ENCODE data around the gene ZBTB7C. TPM values are rescaled to one million over a fixed set of nuclear protein-coding genes. Genes with fewer than 3 reads are reported as not detected.

The ZBTB7C gene
- total and polyA plus RNA-seq, 2 donors = 4.6 to 8.6 TPM

DNA sequence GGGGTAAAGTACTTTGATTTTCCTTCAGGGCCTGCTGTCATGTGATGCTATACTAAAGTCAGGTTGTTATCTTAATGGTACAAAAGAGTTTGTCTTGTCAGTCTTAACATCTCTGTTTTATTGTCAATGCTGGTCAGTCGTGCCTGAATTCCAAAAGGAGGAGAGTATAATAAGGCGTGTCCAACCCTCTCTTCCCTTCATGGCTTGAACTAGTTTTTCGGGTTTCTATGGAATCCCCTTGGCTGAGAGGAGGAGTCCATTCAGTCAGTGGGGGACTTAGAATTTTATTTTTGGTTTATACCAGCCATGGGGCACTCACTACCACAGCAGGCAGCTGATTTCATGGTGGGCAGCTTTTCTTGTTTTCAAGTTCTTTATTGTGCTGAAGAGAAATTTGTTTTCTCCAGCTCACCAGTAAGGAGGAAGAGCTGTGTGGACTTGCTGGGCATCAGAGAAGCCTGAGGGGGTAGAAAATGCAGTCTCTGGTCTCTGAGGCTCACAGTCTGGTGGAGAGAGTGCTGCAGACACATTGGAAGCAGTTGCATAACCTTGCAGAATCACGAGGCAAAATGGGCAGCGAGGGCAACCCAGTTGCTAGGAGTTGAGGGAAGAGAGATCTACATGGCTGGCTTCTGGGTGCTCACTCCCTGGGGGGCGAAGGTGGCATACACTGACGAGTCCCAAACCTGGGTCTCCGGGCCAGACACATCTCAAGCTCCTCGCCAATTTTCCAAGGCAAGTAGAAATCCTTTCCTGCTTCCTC, 193.1 kb downstream of the ZBTB7C start:
- 91% methylated on average over 9 of the region's 9 CpGs for WGBS
- H3K4me1 ChIP-seq (ENCODE audit: insufficient read depth) = no peaks in the 10 kb centered on the region
- no peak overlapping the region for H3K27ac ChIP-seq (ENCODE audit: low read depth)
- no peak for DNase-seq (ENCODE audit: extremely low spot score)
- H3K4me3 ChIP-seq (ENCODE audit: low read depth, low read length) = no peak overlapping the region
- H3K36me3 ChIP-seq (ENCODE audit: insufficient read depth) = no peaks in the 10 kb centered on the region

DNA sequence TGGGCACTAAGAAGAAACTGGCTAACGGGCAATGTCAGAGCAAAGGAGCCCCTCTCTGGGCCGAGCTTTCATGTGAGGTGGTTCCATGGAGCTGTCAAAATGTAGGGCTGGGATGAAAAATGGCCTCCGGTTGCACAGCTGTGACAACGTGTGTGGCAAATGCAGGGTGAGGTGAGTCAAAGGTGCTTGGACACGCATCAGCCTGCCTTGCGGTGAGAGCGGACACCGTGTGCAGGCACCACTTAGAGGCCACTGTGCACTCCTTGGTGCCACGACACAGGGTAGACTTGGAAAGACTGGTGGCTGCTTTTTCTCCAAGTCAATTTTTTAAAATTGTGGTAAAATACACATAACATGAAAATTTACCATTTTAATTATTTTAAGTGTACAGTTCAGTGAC, 195.4 kb downstream of the ZBTB7C start:
- 87% methylated on average over 9 of the region's 9 CpGs for WGBS
- Histone ChIP-seq H3K4me3 (ENCODE audit: low read depth, low read length) (no peak overlapping the region), H3K36me3 (ENCODE audit: insufficient read depth) (no peaks in the 10 kb centered on the region), H3K4me1 (ENCODE audit: insufficient read depth) (no peaks in the 10 kb centered on the region), H3K27ac (ENCODE audit: low read depth) (no peak overlapping the region)
- DNase-seq (ENCODE audit: extremely low spot score) = no peak

GRCh38 chr18:48208432-48209140, 200.6 kb downstream of the ZBTB7C start:
- no peaks in the 10 kb centered on the region for H3K4me1 ChIP-seq (ENCODE audit: insufficient read depth)
- H3K36me3 ChIP-seq (ENCODE audit: insufficient read depth) = no peaks in the 10 kb centered on the region
- H3K4me3 ChIP-seq (ENCODE audit: low read depth, low read length) = no peak overlapping the region
- no peak for DNase-seq (ENCODE audit: extremely low spot score)
- H3K27ac ChIP-seq (ENCODE audit: low read depth) = no peak overlapping the region
- WGBS = 52% methylated on average over 4 of the region's 4 CpGs

- Histone ChIP-seq H3K36me3 (ENCODE audit: insufficient read depth) (no peaks in the 10 kb centered on the region), H3K4me3 (ENCODE audit: low read depth, low read length) (no peak overlapping the region), H3K4me1 (ENCODE audit: insufficient read depth) (no peaks in the 10 kb centered on the region), H3K27ac (ENCODE audit: low read depth) (no peak overlapping the region)
- WGBS = 77% methylated on average over 2 of the region's 2 CpGs
- DNase-seq (ENCODE audit: extremely low spot score) = no peak
Measured at GRCh38 chr18:48207733-48208132, 201.4 kb downstream of the ZBTB7C start.

- Histone ChIP-seq H3K27ac (ENCODE audit: low read depth) (no peak overlapping the region), H3K36me3 (ENCODE audit: insufficient read depth) (no peaks in the 10 kb centered on the region), H3K4me3 (ENCODE audit: low read depth, low read length) (no peak overlapping the region), H3K4me1 (ENCODE audit: insufficient read depth) (no peaks in the 10 kb centered on the region)
- WGBS = 91% methylated on average over 4 of the region's 4 CpGs
- no peak for DNase-seq (ENCODE audit: extremely low spot score)
Measured at GRCh38 chr18:48206887-48207286, 202.3 kb downstream of the ZBTB7C start.

- DNase-seq (ENCODE audit: extremely low spot score) = no peak
- H3K27ac ChIP-seq (ENCODE audit: low read depth) = no peak overlapping the region
- 88% methylated on average over 6 of the region's 6 CpGs for WGBS
- no peaks in the 10 kb centered on the region for H3K4me1 ChIP-seq (ENCODE audit: insufficient read depth)
- H3K36me3 ChIP-seq (ENCODE audit: insufficient read depth) = no peaks in the 10 kb centered on the region
- no peak overlapping the region for H3K4me3 ChIP-seq (ENCODE audit: low read depth, low read length)
Measured at GRCh38 chr18:48203961-48204666, 205.1 kb downstream of the ZBTB7C start.

DNA sequence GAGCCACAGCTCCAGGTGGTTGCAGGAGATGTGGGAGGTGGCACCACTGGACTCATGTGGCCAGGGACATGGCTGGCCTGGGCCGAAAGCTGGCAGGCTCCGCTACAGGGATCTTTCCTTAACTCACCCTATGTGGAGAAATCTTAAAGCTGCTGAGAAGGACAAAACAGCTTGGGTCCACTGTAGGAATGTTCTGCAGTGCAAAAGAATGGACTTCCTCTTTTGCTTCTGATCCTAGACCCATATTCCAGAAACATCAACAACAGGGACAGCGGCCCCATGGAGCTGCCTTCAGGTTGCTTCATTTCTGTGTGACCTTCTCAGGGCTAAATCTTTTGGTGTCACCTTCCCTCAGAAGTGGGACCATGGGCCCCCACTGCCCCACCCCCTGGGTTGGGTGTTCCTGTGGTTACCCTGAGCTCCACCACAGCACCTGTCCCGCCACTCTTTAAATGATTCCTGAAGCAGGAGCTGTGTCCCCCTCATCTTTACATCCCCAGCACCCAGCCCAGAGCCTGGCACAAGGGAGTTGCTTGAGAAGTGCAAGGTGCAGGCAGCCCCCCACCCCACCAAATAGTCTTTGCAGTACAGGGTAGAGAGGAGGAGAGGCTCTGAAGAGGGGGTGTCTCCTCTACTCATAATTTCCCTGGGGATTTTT, 205.8 kb downstream of the ZBTB7C start:
- Histone ChIP-seq H3K4me3 (ENCODE audit: low read depth, low read length) (no peak overlapping the region), H3K27ac (ENCODE audit: low read depth) (no peak overlapping the region), H3K36me3 (ENCODE audit: insufficient read depth) (no peaks in the 10 kb centered on the region), H3K4me1 (ENCODE audit: insufficient read depth) (no peaks in the 10 kb centered on the region)
- no peak for DNase-seq (ENCODE audit: extremely low spot score)
- 97% methylated on average over 4 of the region's 4 CpGs for WGBS

DNA sequence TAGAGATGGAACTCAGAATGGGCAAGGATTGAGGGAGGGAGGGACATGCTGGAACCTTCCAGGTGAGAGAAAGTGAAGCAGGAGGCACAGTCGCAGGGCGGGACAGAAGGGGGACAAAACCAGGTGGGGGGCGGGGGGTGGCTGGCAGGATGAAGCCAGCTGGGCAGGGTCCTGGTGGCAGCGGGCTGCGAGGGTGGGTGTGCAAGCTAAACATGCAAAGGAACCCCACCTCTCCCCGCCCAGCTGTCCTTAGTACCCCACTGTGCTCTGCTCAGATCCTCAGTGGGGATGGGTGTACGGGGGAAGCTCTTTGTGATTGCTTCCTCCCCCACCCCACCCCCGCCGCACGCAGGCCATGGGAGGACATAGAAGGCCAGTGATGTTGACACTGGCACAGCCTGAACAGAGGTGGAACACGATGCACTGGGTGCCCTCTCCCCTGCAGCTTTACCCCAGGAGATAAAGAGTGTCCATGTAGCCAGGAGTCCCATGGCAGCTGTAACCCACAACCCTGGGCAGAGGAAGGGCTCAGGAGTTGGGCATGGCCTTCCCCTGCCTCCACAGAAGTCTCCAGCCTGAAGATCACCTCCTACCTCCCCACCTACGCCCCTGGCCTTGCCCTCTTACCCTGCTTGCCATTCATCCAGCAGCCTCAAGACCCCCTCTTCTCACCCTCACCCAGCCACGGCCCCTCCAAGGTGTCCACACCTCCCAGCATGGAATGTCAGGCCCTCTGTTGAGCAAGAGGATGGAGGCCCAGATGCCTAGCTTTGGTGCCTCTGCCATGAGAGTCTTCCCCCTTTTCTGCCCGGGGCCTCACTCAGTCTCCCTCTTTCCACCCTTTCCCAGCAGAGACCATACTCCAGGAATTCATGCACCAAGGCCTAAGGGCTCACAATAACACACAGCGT, 206.6 kb downstream of the ZBTB7C start:
- H3K27ac ChIP-seq (ENCODE audit: low read depth) = no peak overlapping the region
- H3K4me1 ChIP-seq (ENCODE audit: insufficient read depth) = no peaks in the 10 kb centered on the region
- DNase-seq (ENCODE audit: extremely low spot score) = no peak
- H3K36me3 ChIP-seq (ENCODE audit: insufficient read depth) = no peaks in the 10 kb centered on the region
- H3K4me3 ChIP-seq (ENCODE audit: low read depth, low read length) = no peak overlapping the region
- 88% methylated on average over 15 of the region's 15 CpGs for WGBS

DNA sequence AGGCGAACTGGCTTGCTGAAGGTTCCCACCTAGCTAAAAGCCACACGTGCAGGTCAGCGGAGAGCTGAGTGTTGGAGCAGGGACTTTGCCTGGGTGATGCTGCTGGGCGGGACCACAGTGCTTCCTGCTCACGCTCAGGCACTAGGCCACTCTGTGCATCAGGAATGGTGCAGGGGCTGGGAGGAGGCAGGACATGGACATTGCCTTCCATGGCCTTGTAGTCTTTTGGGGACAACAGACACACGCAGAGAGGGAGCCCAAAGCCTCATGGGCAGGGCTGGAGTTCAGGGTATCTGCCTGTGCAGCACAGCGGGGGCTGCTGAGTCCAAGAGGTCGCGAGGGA, 207.2 kb downstream of the ZBTB7C start:
- no peak overlapping the region for H3K4me3 ChIP-seq (ENCODE audit: low read depth, low read length)
- no peaks in the 10 kb centered on the region for H3K36me3 ChIP-seq (ENCODE audit: insufficient read depth)
- H3K4me1 ChIP-seq (ENCODE audit: insufficient read depth) = no peaks in the 10 kb centered on the region
- WGBS = 84% methylated on average over 9 of the region's 9 CpGs
- no peak overlapping the region for H3K27ac ChIP-seq (ENCODE audit: low read depth)
- no peak for DNase-seq (ENCODE audit: extremely low spot score)

DNA sequence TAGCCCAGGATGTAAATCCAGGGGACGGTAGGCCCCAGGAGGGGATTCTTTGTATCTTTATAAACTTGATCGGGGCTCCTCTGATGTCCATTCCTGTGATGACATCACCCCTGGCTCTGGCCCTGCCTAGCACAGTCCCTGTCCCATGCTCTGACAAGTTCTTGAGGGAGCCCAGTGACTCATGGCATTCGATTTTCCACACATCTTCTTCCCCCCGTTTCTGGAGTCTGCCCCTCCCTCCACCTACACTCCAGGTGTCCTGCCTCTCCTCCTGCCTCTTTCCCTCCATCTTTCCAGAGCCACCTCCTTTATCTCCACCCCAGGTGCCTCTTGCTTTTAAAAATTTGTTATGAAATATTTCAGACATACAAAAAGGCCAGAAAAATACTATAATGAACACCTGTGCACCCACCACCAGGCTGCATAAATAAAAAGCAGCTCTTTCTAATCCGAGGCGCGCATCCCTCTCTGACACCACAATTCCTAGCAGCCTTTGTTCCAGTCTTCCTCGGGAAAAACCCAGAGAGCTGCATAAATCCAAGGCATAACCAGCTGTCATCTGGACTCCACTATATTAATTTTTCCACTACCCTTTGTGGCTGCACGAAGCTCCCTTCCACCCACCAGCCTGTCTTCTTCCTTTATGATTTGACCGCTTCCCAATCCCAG, 207.7 kb downstream of the ZBTB7C start:
- Histone ChIP-seq H3K4me3 (ENCODE audit: low read depth, low read length) (no peak overlapping the region), H3K27ac (ENCODE audit: low read depth) (no peak overlapping the region), H3K36me3 (ENCODE audit: insufficient read depth) (no peaks in the 10 kb centered on the region), H3K4me1 (ENCODE audit: insufficient read depth) (no peaks in the 10 kb centered on the region)
- no peak for DNase-seq (ENCODE audit: extremely low spot score)
- 66% methylated on average over 10 of the region's 10 CpGs for WGBS

DNA sequence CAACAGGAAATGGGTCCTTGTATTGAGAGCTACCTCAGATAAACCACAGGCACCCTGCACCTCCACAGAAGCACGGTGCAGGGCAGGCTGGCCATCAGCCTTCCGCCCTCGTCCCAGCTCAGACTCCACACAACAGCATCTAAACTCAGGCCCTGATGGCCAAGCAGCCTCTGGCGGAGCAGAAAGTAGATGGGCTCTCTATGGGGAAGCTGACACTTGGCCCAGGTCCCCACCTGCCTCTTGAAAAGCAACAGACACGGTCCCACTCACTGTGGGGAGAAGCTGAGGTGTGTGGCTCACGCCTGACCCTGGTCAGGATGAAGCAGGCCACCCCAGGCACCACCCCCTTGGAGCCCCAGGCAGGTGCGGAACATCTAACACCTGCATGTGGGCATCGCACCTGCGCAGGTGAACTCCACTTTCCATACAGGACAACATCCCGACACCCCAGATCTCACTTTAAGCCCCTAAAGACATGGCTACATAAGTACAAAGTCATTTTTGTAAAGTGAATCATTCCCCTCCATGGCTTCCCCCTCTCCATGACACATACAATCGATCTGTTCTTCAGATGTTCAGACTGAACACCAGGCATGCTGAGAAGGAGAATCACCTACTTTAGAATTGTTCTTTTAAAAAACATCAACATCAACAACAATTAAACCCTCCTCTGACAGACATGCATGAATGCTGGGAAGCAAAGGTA, 208.4 kb downstream of the ZBTB7C start:
- H3K4me1 ChIP-seq (ENCODE audit: insufficient read depth) = no peaks in the 10 kb centered on the region
- H3K4me3 ChIP-seq (ENCODE audit: low read depth, low read length) = no peak overlapping the region
- 82% methylated on average over 11 of the region's 11 CpGs for WGBS
- H3K36me3 ChIP-seq (ENCODE audit: insufficient read depth) = no peaks in the 10 kb centered on the region
- H3K27ac ChIP-seq (ENCODE audit: low read depth) = no peak overlapping the region
- DNase-seq (ENCODE audit: extremely low spot score) = no peak

DNA sequence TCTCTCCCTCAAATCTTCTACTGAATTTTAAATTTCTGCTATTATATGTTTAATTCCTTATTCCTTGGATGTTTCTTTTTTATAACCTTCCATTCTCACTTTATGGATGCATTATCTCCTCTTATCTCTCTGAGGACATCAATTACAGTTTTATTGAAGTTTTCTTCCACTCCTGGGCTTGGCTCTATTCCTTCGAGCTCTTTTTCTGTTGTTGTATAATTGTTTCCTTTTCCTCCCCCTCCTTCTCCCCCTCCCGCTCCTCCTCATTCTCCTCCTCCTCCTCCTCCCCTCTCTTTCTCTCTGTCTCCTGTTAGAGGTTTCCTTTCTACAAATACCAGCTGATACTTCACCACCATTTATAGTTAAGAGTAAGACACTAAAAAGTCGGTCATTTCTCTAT, 209.8 kb downstream of the ZBTB7C start:
- 9% methylated on average over 3 of the region's 3 CpGs for WGBS
- Histone ChIP-seq H3K4me3 (ENCODE audit: low read depth, low read length) (no peak overlapping the region), H3K36me3 (ENCODE audit: insufficient read depth) (no peaks in the 10 kb centered on the region), H3K27ac (ENCODE audit: low read depth) (no peak overlapping the region), H3K4me1 (ENCODE audit: insufficient read depth) (no peaks in the 10 kb centered on the region)
- no peak for DNase-seq (ENCODE audit: extremely low spot score)

Measured in urinary bladder (tissue), 4 donors.